Stimulated activated CD4-positive, alpha-beta T cell treated with anti-CD3 and anti-CD28 coated beads, Interleukin-15, amount 100 ng/mL, for 1 hour (primary cell): ENCODE data around the gene SEMA3E.

Experiments
- DNase-seq, 2 donors: peaks; one replicate each; pipeline ENCODE4 v3.0.0-alpha.2; 2020; ENCODE audit warnings: low read depth in 1 of 2, low spot score in 1 of 2

SEMA3E gene

GRCh38 chr7:83366629-83367028 is 282.3 kb downstream of the SEMA3E start:
- DNase-seq: no peak

GRCh38 chr7:83365746-83366145 is 283.2 kb downstream of the SEMA3E start:
- DNase-seq: no peak

- DNase-seq: no peak
Measured at GRCh38 chr7:83362871-83363550, 285.9 kb downstream of the SEMA3E start.

GRCh38 chr7:83359108-83359507 is 289.8 kb downstream of the SEMA3E start:
- no peak for DNase-seq

GRCh38 chr7:83355143-83355542 is 293.8 kb downstream of the SEMA3E start:
- no peak for DNase-seq

GRCh38 chr7:83347945-83348444 is 300.9 kb downstream of the SEMA3E start:
- no peak for DNase-seq

GRCh38 chr7:83339907-83340306 is 309.0 kb downstream of the SEMA3E start:
- no peak for DNase-seq

GRCh38 chr7:83338277-83338950 is 310.5 kb downstream of the SEMA3E start:
- no peak for DNase-seq

- no peak for DNase-seq
Measured at GRCh38 chr7:83337050-83337449, 311.9 kb downstream of the SEMA3E start.

GRCh38 chr7:83326223-83326622 is 322.7 kb downstream of the SEMA3E start:
- DNase-seq: no peak

- DNase-seq: no peak
Measured at GRCh38 chr7:83325083-83325482, 323.9 kb downstream of the SEMA3E start.

- DNase-seq: no peak
Measured at GRCh38 chr7:83324596-83324995, 324.3 kb downstream of the SEMA3E start.

GRCh38 chr7:83321011-83321410 is 327.9 kb downstream of the SEMA3E start:
- no peak for DNase-seq

GRCh38 chr7:83313931-83314330 is 335.0 kb downstream of the SEMA3E start:
- DNase-seq: no peak
